IPS-15b (cell line): ENCODE results near the gene EFCAB11.

Source experiments
- H3K27me3 ChIP-seq: one replicate; pipeline ENCODE4 v1.6.1; 2013; ENCODE audit warnings: low read length; ENCODE audit not compliant: control insufficient read depth, insufficient read depth
- H3K36me3 ChIP-seq: one replicate; pipeline ENCODE4 v1.6.1; 2013; ENCODE audit warnings: low read length; ENCODE audit not compliant: control insufficient read depth, insufficient read depth
- H3K4me1 ChIP-seq: one replicate; pipeline ENCODE4 v1.6.1; 2013; ENCODE audit warnings: mild to moderate bottlenecking, low read length; ENCODE audit not compliant: control insufficient read depth, insufficient read depth
- H3K4me3 ChIP-seq: one replicate; pipeline ENCODE4 v1.5.1; 2013; ENCODE audit warnings: low read depth, low read length
- H3K9ac ChIP-seq: one replicate; pipeline ENCODE4 v1.6.1; 2013; ENCODE audit warnings: low read depth, mild to moderate bottlenecking, low read length
- H3K9me3 ChIP-seq: one replicate; pipeline ENCODE4 v1.6.1; 2013; ENCODE audit warnings: mild to moderate bottlenecking, low read length; ENCODE audit not compliant: control insufficient read depth, insufficient read depth

EFCAB11 gene

GRCh38 chr14:89803542-89803941 lies 151.0 kb downstream of the EFCAB11 start:
- Histone ChIP-seq H3K36me3 (no peaks in the 10 kb centered on the region), H3K9me3 (no peaks in the 10 kb centered on the region), H3K4me3 (no peak overlapping the region)

GRCh38 chr14:89801136-89801535 lies 153.4 kb downstream of the EFCAB11 start:
- no peaks in the 10 kb centered on the region for H3K9me3 ChIP-seq
- H3K4me1 ChIP-seq = no peaks in the 10 kb centered on the region
- H3K27me3 ChIP-seq = no peaks in the 10 kb centered on the region
- H3K4me3 ChIP-seq = no peak overlapping the region
- no peaks in the 10 kb centered on the region for H3K36me3 ChIP-seq
- no peak overlapping the region for H3K9ac ChIP-seq

More at GRCh38 chr14:89803542-89803941, 151.0 kb downstream of the EFCAB11 start:
- Histone ChIP-seq H3K4me1 (no peaks in the 10 kb centered on the region), H3K9ac (no peak overlapping the region), H3K27me3 (no peaks in the 10 kb centered on the region)

GRCh38 chr14:89798212-89798773 lies 156.2 kb downstream of the EFCAB11 start:
- Histone ChIP-seq H3K4me1 (no peaks in the 10 kb centered on the region), H3K36me3 (no peaks in the 10 kb centered on the region), H3K9ac (no peak overlapping the region), H3K27me3 (no peaks in the 10 kb centered on the region), H3K9me3 (no peaks in the 10 kb centered on the region), H3K4me3 (no peak overlapping the region)

GRCh38 chr14:89797148-89797547 lies 157.4 kb downstream of the EFCAB11 start:
- no peaks in the 10 kb centered on the region for H3K9me3 ChIP-seq
- no peaks in the 10 kb centered on the region for H3K27me3 ChIP-seq
- no peak overlapping the region for H3K9ac ChIP-seq
- no peaks in the 10 kb centered on the region for H3K4me1 ChIP-seq
- H3K36me3 ChIP-seq = no peaks in the 10 kb centered on the region
- H3K4me3 ChIP-seq = no peak overlapping the region

GRCh38 chr14:89794096-89794495 lies 160.4 kb downstream of the EFCAB11 start:
- no peak overlapping the region for H3K9ac ChIP-seq
- no peaks in the 10 kb centered on the region for H3K27me3 ChIP-seq
- no peak overlapping the region for H3K4me3 ChIP-seq
- H3K9me3 ChIP-seq = no peaks in the 10 kb centered on the region
- H3K36me3 ChIP-seq = no peaks in the 10 kb centered on the region
- no peaks in the 10 kb centered on the region for H3K4me1 ChIP-seq

GRCh38 chr14:89793367-89793716 lies 161.2 kb downstream of the EFCAB11 start:
- Histone ChIP-seq H3K36me3 (no peaks in the 10 kb centered on the region), H3K9ac (no peak overlapping the region), H3K9me3 (no peaks in the 10 kb centered on the region), H3K4me3 (no peak overlapping the region), H3K27me3 (no peaks in the 10 kb centered on the region), H3K4me1 (no peaks in the 10 kb centered on the region)

- H3K9me3 ChIP-seq = no peaks in the 10 kb centered on the region
- H3K27me3 ChIP-seq = no peaks in the 10 kb centered on the region
- H3K4me1 ChIP-seq = no peaks in the 10 kb centered on the region
- no peak overlapping the region for H3K9ac ChIP-seq
- H3K4me3 ChIP-seq = no peak overlapping the region
- no peaks in the 10 kb centered on the region for H3K36me3 ChIP-seq
Measured at GRCh38 chr14:89792489-89793366, 161.8 kb downstream of the EFCAB11 start.

GRCh38 chr14:89787525-89787924 lies 167.0 kb downstream of the EFCAB11 start:
- H3K27me3 ChIP-seq = no peaks in the 10 kb centered on the region
- H3K36me3 ChIP-seq = no peaks in the 10 kb centered on the region

GRCh38 chr14:89781046-89781445 lies 173.5 kb downstream of the EFCAB11 start:
- H3K36me3 ChIP-seq = no peaks in the 10 kb centered on the region
- H3K9me3 ChIP-seq = no peaks in the 10 kb centered on the region
- no peaks in the 10 kb centered on the region for H3K4me1 ChIP-seq
- no peak overlapping the region for H3K9ac ChIP-seq
- no peaks in the 10 kb centered on the region for H3K27me3 ChIP-seq
- H3K4me3 ChIP-seq = no peak overlapping the region

More at GRCh38 chr14:89787525-89787924, 167.0 kb downstream of the EFCAB11 start:
- Histone ChIP-seq H3K4me1 (no peaks in the 10 kb centered on the region), H3K9ac (no peak overlapping the region), H3K9me3 (no peaks in the 10 kb centered on the region), H3K4me3 (no peak overlapping the region)

GRCh38 chr14:89779707-89780106 lies 174.8 kb downstream of the EFCAB11 start:
- Histone ChIP-seq H3K27me3 (no peaks in the 10 kb centered on the region), H3K9ac (no peak overlapping the region), H3K4me1 (no peaks in the 10 kb centered on the region), H3K9me3 (no peaks in the 10 kb centered on the region), H3K36me3 (no peaks in the 10 kb centered on the region), H3K4me3 (no peak overlapping the region)

- no peaks in the 10 kb centered on the region for H3K36me3 ChIP-seq
- H3K9me3 ChIP-seq = no peaks in the 10 kb centered on the region
- H3K4me3 ChIP-seq = no peak overlapping the region
- H3K4me1 ChIP-seq = peaks cover 10% of the 10 kb centered on the region
- H3K27me3 ChIP-seq = no peaks in the 10 kb centered on the region
- no peak overlapping the region for H3K9ac ChIP-seq
Measured at GRCh38 chr14:89775946-89776345, 178.6 kb downstream of the EFCAB11 start.

- Histone ChIP-seq H3K4me3 (no peak overlapping the region), H3K4me1 (peaks cover 10% of the 10 kb centered on the region), H3K9me3 (no peaks in the 10 kb centered on the region), H3K36me3 (no peaks in the 10 kb centered on the region), H3K9ac (no peak overlapping the region), H3K27me3 (no peaks in the 10 kb centered on the region)
Measured at GRCh38 chr14:89775151-89775550, 179.4 kb downstream of the EFCAB11 start.
